Activated T-helper 1 cell treated with anti-CD3 and anti-CD28 coated beads, Interleukin-2, amount 50 U/mL, for 16 hours (primary cell): ENCODE measurements around the gene FBXO41.

Experiments
- DNase-seq, 2 donors: peaks; one replicate each; pipeline ENCODE4 v3.0.0-alpha.2; 2020; ENCODE audit warnings: low read depth in 1 of 2, low spot score in 1 of 2

The FBXO41 gene

DNA sequence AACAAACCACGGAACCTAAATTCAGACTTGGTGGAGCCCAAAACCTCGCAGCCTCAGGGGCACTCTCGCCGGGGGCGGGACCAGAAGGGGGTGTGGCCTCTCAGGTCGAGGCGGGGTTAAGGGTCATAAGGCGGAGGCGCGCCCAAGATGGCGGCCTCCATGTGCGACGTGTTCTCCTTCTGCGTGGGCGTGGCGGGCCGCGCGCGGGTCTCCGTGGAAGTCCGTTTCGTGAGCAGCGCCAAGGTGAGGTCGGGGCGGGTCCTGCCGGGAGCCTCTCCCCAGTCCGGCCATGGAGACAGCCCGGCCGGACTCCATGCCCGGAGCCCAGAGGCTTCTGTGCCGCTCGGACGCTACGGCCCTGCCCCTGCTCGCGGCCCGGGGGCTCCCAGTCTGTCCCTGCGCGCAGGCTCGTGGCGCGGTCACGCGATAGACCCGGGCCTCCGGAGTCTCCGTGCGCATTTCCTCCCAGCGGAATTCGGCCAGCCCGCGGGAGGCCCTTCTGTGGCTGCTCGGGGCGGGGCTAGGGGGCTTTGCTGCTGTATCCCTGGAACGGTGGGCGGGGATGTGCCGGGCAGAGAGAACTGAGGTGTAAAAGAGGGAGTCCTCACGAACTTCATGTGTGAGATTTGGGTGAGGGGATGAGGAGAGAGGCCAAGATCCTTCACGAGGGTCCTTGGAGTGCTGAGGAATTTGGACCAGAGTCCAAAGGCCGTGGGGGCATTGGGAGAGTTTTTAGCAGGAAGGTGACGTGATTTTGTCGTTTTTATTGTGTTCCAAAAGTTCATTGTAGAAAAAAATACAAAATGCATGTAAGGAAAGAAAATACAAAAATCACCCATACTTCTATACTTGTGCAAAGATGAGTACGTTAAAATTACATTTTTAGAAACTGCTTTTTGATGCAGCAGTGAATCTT is 69.9 kb downstream of the FBXO41 start, which contains the start of gene SMYD5:
SMYD5 (plus strand) TSS at position 126 of the 916 bp plus-strand sequence; CDS start at position 148, 22 bp downstream.
- DNase-seq, result peak; percentile 84 to 86

DNA sequence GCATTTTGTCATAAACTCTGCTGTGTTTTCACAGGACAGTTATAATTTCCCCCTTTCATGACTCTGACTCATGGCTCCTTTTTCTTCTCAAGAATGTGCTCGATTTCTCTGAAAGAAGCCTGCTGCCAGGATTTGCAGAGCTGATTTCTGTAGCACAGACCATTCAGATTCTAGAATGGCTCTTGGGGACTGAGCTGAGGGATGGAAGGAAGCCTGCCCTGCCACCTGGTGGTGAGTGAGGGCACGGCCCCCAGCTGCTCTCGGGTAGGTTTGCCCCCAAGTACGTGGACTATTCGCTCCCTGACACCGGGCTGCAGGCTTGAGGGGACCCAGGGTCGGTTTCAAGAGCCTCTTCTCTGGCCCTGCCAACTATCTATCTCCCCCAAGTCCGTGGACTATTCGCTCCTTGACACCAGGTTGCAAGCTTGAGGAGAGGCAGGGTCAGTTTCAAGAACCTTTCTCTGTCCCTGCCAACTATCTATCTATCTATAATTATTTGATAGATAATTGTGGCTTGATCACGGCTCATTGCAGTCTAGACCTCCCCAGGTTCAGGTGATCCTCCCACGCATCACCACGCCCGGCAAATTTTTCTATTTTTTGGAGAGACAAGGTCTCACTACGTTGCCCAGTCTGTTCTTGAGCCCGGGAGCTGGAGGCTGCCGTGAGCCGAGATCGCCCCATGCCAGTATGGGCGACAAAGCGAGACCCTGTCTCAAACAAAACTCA is 71.7 kb downstream of the FBXO41 start:
- peak; percentile 50 to 58 for DNase-seq

DNA sequence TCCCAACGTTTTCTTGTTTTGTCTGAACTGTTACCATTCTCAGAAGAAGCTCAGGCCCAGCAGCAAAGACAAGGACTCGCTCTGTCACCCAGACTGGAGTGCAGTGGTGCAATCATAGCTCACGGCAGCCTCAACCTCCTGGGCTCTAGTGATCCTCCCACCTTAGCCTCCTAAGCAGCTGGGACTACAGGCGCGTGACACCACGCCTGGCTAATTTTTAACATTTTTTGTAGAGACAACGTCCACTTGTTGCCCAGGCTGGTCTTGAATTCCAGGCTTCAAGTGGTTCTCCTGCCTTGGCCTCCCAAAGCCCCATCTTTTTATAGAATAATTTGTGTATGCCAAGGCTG is 72.2 kb downstream of the FBXO41 start:
- no peak for DNase-seq

- no peak for DNase-seq
These were observed 73.6 kb downstream of the FBXO41 start for GRCh38 chr2:73210696-73211095.

- DNase-seq, result no peak
These were observed 74.3 kb downstream of the FBXO41 start for GRCh38 chr2:73210019-73210418.

- no peak for DNase-seq
These were observed 76.0 kb downstream of the FBXO41 start for GRCh38 chr2:73208258-73208657.

- no peak for DNase-seq
These were observed 78.7 kb downstream of the FBXO41 start for GRCh38 chr2:73205611-73206010.
